Psoas muscle (tissue), 8 donors: ENCODE results near the gene MAMDC4. TPM values are rescaled to one million over a fixed set of nuclear protein-coding genes. Genes with fewer than 3 reads are reported as not detected.
A peak's percentile ranks its signal among the peaks of the same experiment; 100 is the strongest.

Experiments
- ATAC-seq, 4 donors: fragments of 200-7000 bp; cut with Tn5 transposase; one replicate each; pipeline ENCODE4 v1.9.1; 2020; ENCODE audit warnings: moderate library complexity in 3 of 4, mild to moderate bottlenecking in 2 of 4
- DNase-seq, 2 donors: peaks; one replicate each; pipeline ENCODE4 v3.0.0-alpha.2; 2020
- H3K27ac ChIP-seq: fragments of 200-600 bp; one replicate; pipeline ENCODE4 v1.8.0; 2022
- H3K27me3 ChIP-seq, 3 donors: fragments of 200-600 bp in 1 of 3; one replicate each; pipeline versions ENCODE4 v1.6.1 to v1.8.0; 2013 to 2022; ENCODE audit warnings: low read length in 2 of 3, mild to moderate bottlenecking in 2 of 3, moderate library complexity in 1 of 3; ENCODE audit not compliant: insufficient read depth in 3 of 3
- H3K36me3 ChIP-seq, 2 donors: fragments of 200-600 bp in 1 of 2; one replicate each; pipeline versions ENCODE4 v1.6.1 to v1.8.0; 2013 to 2022; ENCODE audit warnings: low read depth in 1 of 2, mild to moderate bottlenecking in 1 of 2, moderate library complexity in 1 of 2; ENCODE audit not compliant: insufficient read depth in 1 of 2
- H3K4me1 ChIP-seq: fragments of 200-600 bp; one replicate; pipeline ENCODE4 v1.8.0; 2022
- H3K4me3 ChIP-seq: fragments of 200-600 bp; one replicate; pipeline ENCODE4 v1.8.0; 2022; ENCODE audit warnings: mild to moderate bottlenecking
- H3K9me3 ChIP-seq: fragments of 200-600 bp; one replicate; pipeline ENCODE4 v1.8.0; 2022
- WGBS, 3 donors: extraction: QIAGEN DNeasy Blood & Tissue Kit; methylation state at CpG; one replicate each; pipeline versions ENCODE4 v1.1.6 to v1.1.7; 2013; 5-methylcytosine and 5-hydroxymethylcytosine counted together
- intact Hi-C, 2 donors: fragments of 100-400 bp; cut with DNase I; formaldehyde crosslinking; loops; one replicate each; pipeline versions ENCODE4 v1.11.0 to v1.14.2; 2022
- polyA plus RNA-seq, 3 donors: library from polyadenylated mRNA; stranded (reverse); fragments of 200-250 nt; gene quantifications; one replicate each; pipeline ENCODE4 v1.2.3, GENCODE V29; 2013
- total RNA-seq, 4 donors: library from RNA; stranded (reverse); fragmentation: NEBNext Ultra II Directional in 2 of 4; extraction: Animal tissue kit (Norgen Biotek cat#: 25700) in 2 of 4; gene quantifications; one replicate each; pipeline versions ENCODE4 v1.2.1 to v1.2.4, GENCODE V29; 2021 to 2023
- TF ChIP-seq, protein P1 (sequence below): fragments of 200-600 bp; IDR thresholded peaks from one replicate; pipeline ENCODE4 v1.8.0; 2022; ENCODE audit warnings: antibody characterized with exemption
- donor health status: healthy with polysubstance abuse.
- donor health status: DM: no; HTN: no; CAD: no; lungs with moderate emphysema.
- donor health status: Bipolar disorder and iron deficiency.
- donor health status: healthy.
- donor health status: DM: yes; HTN: yes; CAD: no.
- donor health status: DM: no; HTN: no; CAD: no.
- donor health status: DM: no; HTN: no; CAD: no.
- donor health status: DM: yes; HTN: yes; CAD: no.

Gene MAMDC4
- total and polyA plus RNA-seq, 7 donors, result 1.7 to 7.9 (median 2.9) TPM

DNA sequence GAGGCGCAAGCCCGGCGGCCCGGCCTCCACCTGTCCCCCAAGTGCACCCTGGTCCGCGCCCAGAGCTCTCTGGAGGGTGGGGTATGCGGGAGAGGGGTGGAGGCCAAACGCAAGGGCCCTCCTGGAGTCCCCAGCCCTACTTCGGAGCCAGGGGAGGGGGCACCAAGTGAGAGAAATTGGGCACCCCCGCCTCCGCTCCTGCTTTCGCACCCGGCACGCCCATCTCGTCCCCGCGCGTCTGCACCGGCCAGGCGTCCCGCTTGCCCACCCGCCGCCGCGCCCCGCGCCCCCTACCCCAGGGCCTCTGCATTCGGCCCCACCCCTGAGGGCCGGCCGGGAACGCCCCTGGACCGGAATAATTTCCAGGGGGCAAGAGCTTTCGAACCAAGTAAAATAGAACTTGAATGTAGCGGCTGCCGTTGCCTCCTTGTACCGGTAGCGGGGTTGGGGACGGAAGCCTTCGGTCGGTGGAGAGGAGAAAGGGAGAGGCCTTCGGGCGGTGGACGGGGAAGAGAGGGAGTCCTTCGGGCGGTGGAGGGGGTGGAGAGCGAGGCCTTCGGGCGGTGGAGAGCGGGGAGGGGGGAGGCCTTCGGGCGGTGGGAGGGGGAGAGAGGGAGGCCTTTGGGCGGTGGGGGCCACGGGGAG, 3.6 kb upstream of the MAMDC4 start:
- peaks cover 0 to 21% of the 10 kb centered on the region in 2 donors for H3K36me3 ChIP-seq
- H3K4me1 ChIP-seq, result peaks cover 30% of the 10 kb centered on the region
- peaks cover 0 to 24% (median 8%) of the 10 kb centered on the region in 3 donors for H3K27me3 ChIP-seq
- no peaks in the 10 kb centered on the region for H3K9me3 ChIP-seq
- no peak for DNase-seq
- peak overlapping the region; percentile 81 for H3K4me3 ChIP-seq
- TF ChIP-seq, protein P1, sequence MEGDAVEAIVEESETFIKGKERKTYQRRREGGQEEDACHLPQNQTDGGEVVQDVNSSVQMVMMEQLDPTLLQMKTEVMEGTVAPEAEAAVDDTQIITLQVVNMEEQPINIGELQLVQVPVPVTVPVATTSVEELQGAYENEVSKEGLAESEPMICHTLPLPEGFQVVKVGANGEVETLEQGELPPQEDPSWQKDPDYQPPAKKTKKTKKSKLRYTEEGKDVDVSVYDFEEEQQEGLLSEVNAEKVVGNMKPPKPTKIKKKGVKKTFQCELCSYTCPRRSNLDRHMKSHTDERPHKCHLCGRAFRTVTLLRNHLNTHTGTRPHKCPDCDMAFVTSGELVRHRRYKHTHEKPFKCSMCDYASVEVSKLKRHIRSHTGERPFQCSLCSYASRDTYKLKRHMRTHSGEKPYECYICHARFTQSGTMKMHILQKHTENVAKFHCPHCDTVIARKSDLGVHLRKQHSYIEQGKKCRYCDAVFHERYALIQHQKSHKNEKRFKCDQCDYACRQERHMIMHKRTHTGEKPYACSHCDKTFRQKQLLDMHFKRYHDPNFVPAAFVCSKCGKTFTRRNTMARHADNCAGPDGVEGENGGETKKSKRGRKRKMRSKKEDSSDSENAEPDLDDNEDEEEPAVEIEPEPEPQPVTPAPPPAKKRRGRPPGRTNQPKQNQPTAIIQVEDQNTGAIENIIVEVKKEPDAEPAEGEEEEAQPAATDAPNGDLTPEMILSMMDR, result no peak
- peak overlapping the region; percentile 91 for H3K27ac ChIP-seq
- ATAC-seq, result peak; percentile 27 to 52 (median 34)
- 0 to 1% (median 1%) methylated on average over 21 to 52 of the region's 53 CpGs for WGBS, 3 donors
- intact Hi-C loops, result loop anchor here (5.0 to 10.0 kb wide), 5 partner anchors 79 to 179 kb away; partner anchors contain the start of genes ABCA2 (in 2 of the 2), C8G (in 1 of the 2) and FBXW5 (in 1 of the 2)

DNA sequence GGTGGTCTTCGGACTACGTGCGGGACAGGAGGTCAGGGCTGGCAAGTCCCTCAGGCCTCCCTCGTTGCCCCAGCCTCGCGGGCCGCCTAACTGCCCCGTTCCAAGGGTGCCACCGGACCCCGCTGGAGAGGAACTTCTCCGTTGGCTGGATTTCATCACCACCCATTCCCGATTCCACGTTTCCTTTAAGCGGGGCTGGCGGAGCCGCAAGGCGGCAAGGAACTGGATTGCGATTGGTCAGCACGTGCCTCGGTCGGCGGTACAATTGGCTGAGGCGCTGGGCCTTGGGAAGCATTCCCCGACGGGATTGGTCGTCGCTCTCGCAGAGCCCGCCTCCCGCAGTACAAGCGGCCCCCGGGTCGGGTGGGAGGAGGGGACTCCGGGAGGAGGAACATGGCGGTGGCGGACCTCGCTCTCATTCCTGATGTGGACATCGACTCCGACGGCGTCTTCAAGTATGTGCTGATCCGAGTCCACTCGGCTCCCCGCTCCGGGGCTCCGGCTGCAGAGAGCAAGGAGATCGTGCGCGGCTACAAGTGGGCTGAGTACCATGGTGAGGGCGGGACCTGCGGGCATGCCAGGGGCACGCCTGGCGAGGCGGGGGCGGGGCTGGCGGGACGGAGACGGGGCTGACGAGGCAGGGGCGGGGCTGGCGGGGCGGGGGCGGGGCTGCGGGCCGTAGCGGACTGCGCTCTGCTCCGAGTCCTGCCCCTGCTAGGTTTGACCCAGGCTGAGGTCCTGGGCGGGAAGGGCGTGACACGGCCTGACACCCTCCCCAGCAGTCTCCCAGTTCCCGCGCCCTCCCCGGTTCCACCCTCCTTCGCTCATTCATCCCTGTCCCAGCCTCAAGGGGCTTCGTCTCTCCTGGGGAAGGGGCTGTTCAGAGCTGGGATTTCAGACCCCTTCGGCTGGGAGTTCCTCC, 2.8 kb upstream of the MAMDC4 start, which contains the start of gene PHPT1:
PHPT1 (plus strand) TSS at position 372 of the 922 bp plus-strand sequence; CDS start at position 394, 22 bp downstream.
- H3K36me3 ChIP-seq, result peaks cover 0 to 21% of the 10 kb centered on the region in 2 donors
- H3K27ac ChIP-seq, result peak within 1 kb of the TSS; percentile 91
- TF ChIP-seq, protein P1, result no peak
- peak; percentile 85 to 91 (median 88) for ATAC-seq
- DNase-seq, result peak; percentile 99
- intact Hi-C loops, result loop anchor here (5.0 to 10.0 kb wide), 5 partner anchors 78 to 178 kb away; partner anchors contain the start of genes ABCA2 (in 2 of the 2), C8G (in 1 of the 2) and FBXW5 (in 1 of the 2)
- H3K9me3 ChIP-seq, result no peaks in the 10 kb centered on the region
- peaks cover 26% of the 10 kb centered on the region for H3K4me1 ChIP-seq
- peaks cover 0 to 20% (median 8%) of the 10 kb centered on the region in 3 donors for H3K27me3 ChIP-seq
- peak within 1 kb of the TSS; percentile 81 for H3K4me3 ChIP-seq
- 0% methylated on average over 48 to 77 of the region's 77 CpGs for WGBS, 3 donors

DNA sequence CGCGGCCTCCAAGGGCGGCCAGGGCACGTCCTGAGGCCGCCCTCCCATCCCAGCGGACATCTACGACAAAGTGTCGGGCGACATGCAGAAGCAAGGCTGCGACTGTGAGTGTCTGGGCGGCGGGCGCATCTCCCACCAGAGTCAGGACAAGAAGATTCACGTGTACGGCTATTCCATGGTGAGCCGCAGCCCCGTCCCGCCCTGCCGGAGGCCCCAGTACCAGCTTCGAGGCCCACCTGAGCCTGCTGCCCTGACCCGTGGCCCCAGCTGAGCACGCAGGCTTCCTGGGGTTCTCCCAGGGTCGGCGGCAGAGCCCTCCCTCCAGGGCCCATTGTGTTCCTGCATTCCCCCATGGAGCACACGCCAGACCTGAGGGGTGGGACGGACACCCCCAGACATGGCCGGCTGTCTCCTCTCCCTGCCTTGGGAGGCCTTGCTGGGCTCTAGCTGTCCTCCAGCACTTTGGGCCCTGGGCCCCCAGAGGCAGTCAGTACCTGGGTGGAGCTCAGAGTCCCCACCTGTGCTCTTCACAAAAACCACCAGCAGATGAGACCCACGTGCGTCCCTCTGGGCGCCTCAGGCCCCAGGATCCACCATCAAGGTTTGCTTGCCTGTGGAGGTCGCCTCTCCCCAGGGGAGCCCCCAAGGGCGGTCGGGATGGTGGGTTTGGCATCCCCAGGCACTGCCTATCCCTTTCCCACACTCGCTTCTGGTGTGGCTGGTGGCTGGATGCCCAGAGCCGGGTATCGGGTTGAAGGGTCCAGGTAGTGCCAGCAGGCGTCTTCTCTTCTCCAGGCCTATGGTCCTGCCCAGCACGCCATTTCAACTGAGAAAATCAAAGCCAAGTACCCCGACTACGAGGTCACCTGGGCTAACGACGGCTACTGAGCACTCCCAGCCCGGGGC, 1.9 kb upstream of the MAMDC4 start:
- intact Hi-C loops, result loop anchor here (5.0 to 10.0 kb wide), 5 partner anchors 77 to 177 kb away; partner anchors contain the start of genes ABCA2 (in 2 of the 2), C8G (in 1 of the 2) and FBXW5 (in 1 of the 2)
- Histone ChIP-seq H3K27ac (peak overlapping the region; percentile 91), H3K9me3 (no peaks in the 10 kb centered on the region), H3K4me1 (peaks cover 26% of the 10 kb centered on the region), H3K36me3 (peaks cover 0 to 21% of the 10 kb centered on the region in 2 donors), H3K4me3 (peak overlapping the region; percentile 81), H3K27me3 (peaks cover 0 to 17% (median 6%) of the 10 kb centered on the region in 3 donors)
- TF ChIP-seq, protein P1, result no peak
- DNase-seq, result peak; percentile 36 to 63
- WGBS, 3 donors, result 19 to 33% (median 21%) methylated on average over 40 to 43 of the region's 43 CpGs
- ATAC-seq, result no peak
